NCI-H2171 treated with DMSO at 0.1 percent for 48 hours (cell line): ENCODE results near the gene EPB41L2.
"Not testable (repeated sequence)": the region's sequence is repeated elsewhere in the genome, so short reads cannot be mapped to it uniquely, and the experiment has no call there.

Source experiments
- DNase-seq: peaks from one replicate; lab custom pipeline; 2025; lab: John Stamatoyannopoulos, UW

The EPB41L2 gene

GRCh38 chr6:130837067-130837466, 226.0 kb downstream of the EPB41L2 start:
- no peak for DNase-seq

- no peak for DNase-seq
Observed at GRCh38 chr6:130836055-130836640, 226.9 kb downstream of the EPB41L2 start.

GRCh38 chr6:130834482-130835251, 228.4 kb downstream of the EPB41L2 start:
- no peak for DNase-seq

- DNase-seq, result no peak
Observed at GRCh38 chr6:130833569-130833968, 229.5 kb downstream of the EPB41L2 start.

GRCh38 chr6:130831607-130832006, 231.4 kb downstream of the EPB41L2 start:
- DNase-seq, result no peak

- no peak for DNase-seq
Observed at GRCh38 chr6:130829333-130829910, 233.6 kb downstream of the EPB41L2 start.

- DNase-seq, result no peak
Observed at GRCh38 chr6:130827247-130828149, 235.5 kb downstream of the EPB41L2 start, which contains the start of gene SMLR1. SMLR1 (plus strand) TSS chr6:130827406; CDS start chr6:130827414, 8 bp downstream.

- DNase-seq, result no peak
Observed at GRCh38 chr6:130826442-130827246, 236.4 kb downstream of the EPB41L2 start.

- DNase-seq, result no peak
Observed at GRCh38 chr6:130825772-130826441, 237.1 kb downstream of the EPB41L2 start.

GRCh38 chr6:130824978-130825694, 237.9 kb downstream of the EPB41L2 start:
- no peak for DNase-seq

GRCh38 chr6:130822736-130823135, 240.3 kb downstream of the EPB41L2 start:
- DNase-seq, result no peak

GRCh38 chr6:130815200-130816071, 247.6 kb downstream of the EPB41L2 start:
- DNase-seq, result no peak

- no peak for DNase-seq
Observed at GRCh38 chr6:130814506-130814905, 248.5 kb downstream of the EPB41L2 start.

- DNase-seq, result no peak
Observed at GRCh38 chr6:130811932-130812331, 251.1 kb downstream of the EPB41L2 start.

GRCh38 chr6:130810307-130811030, 252.6 kb downstream of the EPB41L2 start:
- DNase-seq, result no peak

- not testable (repeated sequence) for DNase-seq
Observed at GRCh38 chr6:130801368-130801767, 261.7 kb downstream of the EPB41L2 start.

GRCh38 chr6:130797061-130797460, 266.0 kb downstream of the EPB41L2 start:
- DNase-seq, result no peak

- no peak for DNase-seq
Observed at GRCh38 chr6:130796313-130796905, 266.6 kb downstream of the EPB41L2 start.
